ENCODE data around the gene NEK10. TPM values are rescaled to one million over a fixed set of nuclear protein-coding genes. Genes with fewer than 3 reads are reported as not detected.

The NEK10 gene
- total RNA-seq, 1 experiment from 2014 or later, result 0.66 TPM

- Histone ChIP-seq H2AK5ac (ENCODE audit: insufficient read length, low read length) (no peak overlapping the region), H3K4ac (ENCODE audit: low read depth, low read length) (no peak overlapping the region), H4K20me1 (ENCODE audit: control insufficient read depth, insufficient read depth, insufficient read length) (no peaks in the 10 kb centered on the region), H2BK20ac (ENCODE audit: low read depth, low read length, poor library complexity, severe bottlenecking) (no peak overlapping the region), H3K14ac (ENCODE audit: insufficient read depth, low read length) (no peak overlapping the region), H2BK120ac (ENCODE audit: low read depth, low read length, poor library complexity, severe bottlenecking) (no peak overlapping the region), H3K4me1 (ENCODE audit: insufficient read depth, low read length) (no peaks in the 10 kb centered on the region), H2BK5ac (ENCODE audit: insufficient read length, low read length) (no peak overlapping the region), H2AFZ (ENCODE audit: low read length) (no peak overlapping the region), H3K9me3 (ENCODE audit: control insufficient read depth, low read depth, low read length) (no peaks in the 10 kb centered on the region), H2BK15ac (ENCODE audit: low read depth, low read length) (no peak overlapping the region), H3K56ac (ENCODE audit: insufficient read length, low read depth, low read length) (no peak overlapping the region), H3T11ph (ENCODE audit: low read length) (no peak overlapping the region), H4K8ac (replicated peaks; ENCODE audit: insufficient read length, low read depth, low read length) (no peak overlapping the region), H3K23ac (ENCODE audit: insufficient read length, low read depth, low read length) (no peak overlapping the region), H3K9ac (ENCODE audit: extremely low read depth, insufficient read length, low read length) (no peak overlapping the region), H4K91ac (ENCODE audit: insufficient read length, low read depth, low read length) (no peak overlapping the region), H3K79me1 (ENCODE audit: insufficient read depth, low read depth, low read length, poor library complexity, severe bottlenecking) (no peaks in the 10 kb centered on the region), H3K27me3 (ENCODE audit: insufficient read depth, low read length) (no peaks in the 10 kb centered on the region), H3K23me2 (ENCODE audit: insufficient read length, low read depth, low read length, poor library complexity, severe bottlenecking) (no peaks in the 10 kb centered on the region), H2BK12ac (ENCODE audit: insufficient read length, low read depth, low read length) (no peak overlapping the region), H3K79me2 (ENCODE audit: insufficient read depth, low read length) (no peaks in the 10 kb centered on the region), H3K18ac (ENCODE audit: insufficient read length, low read depth, low read length) (no peak overlapping the region), H3K4me2 (ENCODE audit: insufficient read depth, insufficient read length, low read length) (no peak overlapping the region), H4K5ac (ENCODE audit: insufficient read length, low read depth, low read length) (no peak overlapping the region), H3K27ac (ENCODE audit: insufficient read length, low read depth, low read length) (no peak overlapping the region)
- Mint-ChIP-seq H3K4me3 (no peak overlapping the region), H3K27me3 (ENCODE audit: low read depth) (no peaks in the 10 kb centered on the region), H3K9me3 (no peaks in the 10 kb centered on the region), H3K27ac (peak overlapping the region in 1 of 3 experiments; percentile 19; a peak in 1 of 7 replicates), H3K36me3 (ENCODE audit: insufficient read depth in 1 of 3, low read depth in 3 of 3) (peaks cover 4 to 42% (median 22%) of the 10 kb centered on the region in 3 experiments; a peak in 6 of 7 replicates), H3K4me1 (no peaks in the 10 kb centered on the region)
- no peak for DNase-seq
- TF ChIP-seq, protein P1, sequence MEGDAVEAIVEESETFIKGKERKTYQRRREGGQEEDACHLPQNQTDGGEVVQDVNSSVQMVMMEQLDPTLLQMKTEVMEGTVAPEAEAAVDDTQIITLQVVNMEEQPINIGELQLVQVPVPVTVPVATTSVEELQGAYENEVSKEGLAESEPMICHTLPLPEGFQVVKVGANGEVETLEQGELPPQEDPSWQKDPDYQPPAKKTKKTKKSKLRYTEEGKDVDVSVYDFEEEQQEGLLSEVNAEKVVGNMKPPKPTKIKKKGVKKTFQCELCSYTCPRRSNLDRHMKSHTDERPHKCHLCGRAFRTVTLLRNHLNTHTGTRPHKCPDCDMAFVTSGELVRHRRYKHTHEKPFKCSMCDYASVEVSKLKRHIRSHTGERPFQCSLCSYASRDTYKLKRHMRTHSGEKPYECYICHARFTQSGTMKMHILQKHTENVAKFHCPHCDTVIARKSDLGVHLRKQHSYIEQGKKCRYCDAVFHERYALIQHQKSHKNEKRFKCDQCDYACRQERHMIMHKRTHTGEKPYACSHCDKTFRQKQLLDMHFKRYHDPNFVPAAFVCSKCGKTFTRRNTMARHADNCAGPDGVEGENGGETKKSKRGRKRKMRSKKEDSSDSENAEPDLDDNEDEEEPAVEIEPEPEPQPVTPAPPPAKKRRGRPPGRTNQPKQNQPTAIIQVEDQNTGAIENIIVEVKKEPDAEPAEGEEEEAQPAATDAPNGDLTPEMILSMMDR (conservative IDR thresholded peaks at IDR 0.05), result no peak
These were observed 9.1 kb upstream of the NEK10 start for GRCh38 chr3:27378331-27378730.

Measured in H9 (cell line).